ENCODE data around the gene CNPPD1.
A peak's percentile ranks its signal among the peaks of the same experiment; 100 is the strongest.

The CNPPD1 gene

GRCh38 chr2:219175928-219176817 lies 552 bp downstream of the CNPPD1 start:
- no peak for TF ChIP-seq CTCF (IDR thresholded peaks at IDR 0.05; ENCODE audit: low read length, missing control alignments)
- peak overlapping the region; percentile 61 for H3K4me3 ChIP-seq (replicated peaks; ENCODE audit: low read depth, low read length)
- peak; percentile 32 for DNase-seq (ENCODE audit: low read depth)

- no peak for DNase-seq (ENCODE audit: low read depth)
- H3K4me3 ChIP-seq (replicated peaks; ENCODE audit: low read depth, low read length), result peak overlapping the region; percentile 61
- TF ChIP-seq CTCF (IDR thresholded peaks at IDR 0.05; ENCODE audit: low read length, missing control alignments), result no peak
Observed at GRCh38 chr2:219175486-219175885, 1.2 kb downstream of the CNPPD1 start.

GRCh38 chr2:219174801-219175200 lies 1.9 kb downstream of the CNPPD1 start:
- H3K4me3 ChIP-seq (replicated peaks; ENCODE audit: low read depth, low read length), result no peak overlapping the region
- no peak for TF ChIP-seq CTCF (IDR thresholded peaks at IDR 0.05; ENCODE audit: low read length, missing control alignments)
- no peak for DNase-seq (ENCODE audit: low read depth)

GRCh38 chr2:219174146-219174545 lies 2.6 kb downstream of the CNPPD1 start:
- no peak overlapping the region for H3K4me3 ChIP-seq (replicated peaks; ENCODE audit: low read depth, low read length)
- no peak for DNase-seq (ENCODE audit: low read depth)
- TF ChIP-seq CTCF (IDR thresholded peaks at IDR 0.05; ENCODE audit: low read length, missing control alignments), result no peak

GRCh38 chr2:219173176-219173575 lies 3.5 kb downstream of the CNPPD1 start:
- TF ChIP-seq CTCF (IDR thresholded peaks at IDR 0.05; ENCODE audit: low read length, missing control alignments), result no peak
- no peak for DNase-seq (ENCODE audit: low read depth)

GRCh38 chr2:219172231-219173154 lies 4.2 kb downstream of the CNPPD1 start:
- DNase-seq (ENCODE audit: low read depth), result no peak
- no peak for TF ChIP-seq CTCF (IDR thresholded peaks at IDR 0.05; ENCODE audit: low read length, missing control alignments)

More at GRCh38 chr2:219173176-219173575, 3.5 kb downstream of the CNPPD1 start:
- H3K4me3 ChIP-seq (replicated peaks; ENCODE audit: low read depth, low read length), result no peak overlapping the region

More at GRCh38 chr2:219172231-219173154, 4.2 kb downstream of the CNPPD1 start:
- no peak overlapping the region for H3K4me3 ChIP-seq (replicated peaks; ENCODE audit: low read depth, low read length)
